Measurements from ENCODE around the gene ACTL7A. TPM values are rescaled to one million over a fixed set of nuclear protein-coding genes. Genes with fewer than 3 reads are reported as not detected.

ACTL7A gene
- total and polyA plus RNA-seq, 9 of the 15 experiments (the other 6 are each of a cell fraction or from before 2014, with no cell fraction given): not detected

GRCh38 chr9:108885643-108886348 lies 23.7 kb downstream of the ACTL7A start (continued):
- TF ChIP-seq IRF9 (tag; IDR thresholded peaks at IDR 0.05) (no peak), DDX20 (tag; IDR thresholded peaks at IDR 0.05; ENCODE audit: low read depth) (no peak), NRF1 (conservative IDR thresholded peaks at IDR 0.05 in 1 of 2, IDR thresholded peaks at IDR 0.05 in 1 of 2) (0 out of 4 replicates have a peak, but pooled peaks of 1 of the 2 experiments have one; percentile 15), E2F6 (IDR thresholded peaks at IDR 0.05; ENCODE audit: borderline replicate concordance in 1 of 2, extremely low read depth in 1 of 2, insufficient read depth in 1 of 2, insufficient read length in 1 of 2, low read depth in 1 of 2, low read length in 1 of 2, poor library complexity in 1 of 2, severe bottlenecking in 1 of 2) (no peak), AFF4 (CRISPR knock-in tag; IDR thresholded peaks at IDR 0.05) (no peak), E4F1 (CRISPR knock-in tag; IDR thresholded peaks at IDR 0.05; ENCODE audit: borderline replicate concordance) (no peak), TFAP4 (CRISPR knock-in tag; IDR thresholded peaks at IDR 0.05; ENCODE audit: borderline replicate concordance) (no peak), RAD21 (CRISPR knock-in tag; conservative IDR thresholded peaks at IDR 0.05 in 1 of 2, IDR thresholded peaks at IDR 0.05 in 1 of 2) (peak in 1 of 2 experiments; percentile 23; a peak in 1 of 4 replicates), COPS2 (conservative IDR thresholded peaks at IDR 0.05) (no peak), POLR2AphosphoS5 (IDR thresholded peaks at IDR 0.05; ENCODE audit: control insufficient read depth, insufficient read depth, low read depth, low read length) (0 out of 2 replicates have a peak, but pooled peaks have one; percentile 16), ZNF717 (CRISPR knock-in tag; IDR thresholded peaks at IDR 0.05) (no peak), CBFB (CRISPR knock-in tag; IDR thresholded peaks at IDR 0.05) (no peak), NFIC (IDR thresholded peaks at IDR 0.05) (peak; percentile 99), MNT (conservative IDR thresholded peaks at IDR 0.05) (0 out of 4 replicates have a peak, but pooled peaks of 1 of the 2 experiments have one; percentile 31)

Measured in K562 (cell line).